Panc1 (cell line): Measurements from ENCODE around the gene FSTL4.

Experiments used
- POLR2AphosphoS5 ChIP-seq: IDR thresholded peaks from 2 replicates; pipeline ENCODE4 v1.6.1; 2012; ENCODE audit warnings: mild to moderate bottlenecking, low read depth, low read length, moderate library complexity
- SIN3A ChIP-seq: IDR thresholded peaks from 2 replicates; pipeline ENCODE4 v1.6.1; 2012; ENCODE audit warnings: low read depth, mild to moderate bottlenecking, low read length, moderate library complexity, borderline replicate concordance; ENCODE audit not compliant: insufficient read depth
- TCF7L2 ChIP-seq: IDR thresholded peaks from 2 replicates; pipeline ENCODE4 v1.6.1; 2011; ENCODE audit warnings: mild to moderate bottlenecking, low read depth, low read length, inconsistent platforms
- TF ChIP-seq, protein P1 (sequence below): fragments of 450-650 bp; IDR thresholded peaks from 2 replicates; pipeline ENCODE4 v1.5.1; 2017; ENCODE audit warnings: mild to moderate bottlenecking
- TF ChIP-seq, protein P2 (sequence below), 2 experiments: IDR thresholded peaks; 2 replicates each; pipeline ENCODE4 v1.6.1; 2011 to 2012; ENCODE audit warnings: low read depth in 2 of 2, control low read depth in 1 of 2, low read length in 1 of 2, mild to moderate bottlenecking in 1 of 2, moderate library complexity in 1 of 2; ENCODE audit not compliant: insufficient read depth in 1 of 2

DNA sequence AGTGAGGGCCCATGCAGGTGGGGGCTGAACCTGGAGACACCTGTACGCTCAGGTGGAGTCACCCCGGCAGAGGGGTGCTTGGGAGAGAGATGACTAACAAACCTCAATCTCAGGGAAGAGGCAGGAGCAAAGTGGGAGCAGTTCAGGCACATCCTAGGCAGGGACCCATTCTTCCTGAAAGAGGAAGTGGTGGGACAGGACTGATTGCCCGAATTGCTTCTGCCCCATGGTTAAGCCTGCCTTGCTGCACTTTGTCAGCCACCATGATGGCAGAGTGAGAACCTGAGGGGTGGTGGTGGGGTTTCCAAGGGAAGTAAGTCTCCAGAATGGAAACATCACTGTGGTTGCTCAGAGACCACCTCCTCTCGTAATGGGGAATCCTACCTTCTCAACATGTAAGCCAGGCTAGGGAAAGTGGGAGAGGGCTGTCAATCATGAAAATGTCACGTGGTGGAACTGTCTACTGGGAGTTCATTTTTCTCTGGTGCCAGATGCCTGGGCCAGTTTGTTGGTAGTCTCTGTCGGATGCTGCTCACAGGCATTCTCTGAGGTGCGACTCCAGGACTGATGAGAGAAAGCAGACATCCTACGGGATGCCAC lies 410.2 kb downstream of the FSTL4 start:
- TF ChIP-seq, protein P1, sequence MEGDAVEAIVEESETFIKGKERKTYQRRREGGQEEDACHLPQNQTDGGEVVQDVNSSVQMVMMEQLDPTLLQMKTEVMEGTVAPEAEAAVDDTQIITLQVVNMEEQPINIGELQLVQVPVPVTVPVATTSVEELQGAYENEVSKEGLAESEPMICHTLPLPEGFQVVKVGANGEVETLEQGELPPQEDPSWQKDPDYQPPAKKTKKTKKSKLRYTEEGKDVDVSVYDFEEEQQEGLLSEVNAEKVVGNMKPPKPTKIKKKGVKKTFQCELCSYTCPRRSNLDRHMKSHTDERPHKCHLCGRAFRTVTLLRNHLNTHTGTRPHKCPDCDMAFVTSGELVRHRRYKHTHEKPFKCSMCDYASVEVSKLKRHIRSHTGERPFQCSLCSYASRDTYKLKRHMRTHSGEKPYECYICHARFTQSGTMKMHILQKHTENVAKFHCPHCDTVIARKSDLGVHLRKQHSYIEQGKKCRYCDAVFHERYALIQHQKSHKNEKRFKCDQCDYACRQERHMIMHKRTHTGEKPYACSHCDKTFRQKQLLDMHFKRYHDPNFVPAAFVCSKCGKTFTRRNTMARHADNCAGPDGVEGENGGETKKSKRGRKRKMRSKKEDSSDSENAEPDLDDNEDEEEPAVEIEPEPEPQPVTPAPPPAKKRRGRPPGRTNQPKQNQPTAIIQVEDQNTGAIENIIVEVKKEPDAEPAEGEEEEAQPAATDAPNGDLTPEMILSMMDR: no peak
- TF ChIP-seq SIN3A (no peak), POLR2AphosphoS5 (no peak), TCF7L2 (no peak)
- TF ChIP-seq, protein P2, sequence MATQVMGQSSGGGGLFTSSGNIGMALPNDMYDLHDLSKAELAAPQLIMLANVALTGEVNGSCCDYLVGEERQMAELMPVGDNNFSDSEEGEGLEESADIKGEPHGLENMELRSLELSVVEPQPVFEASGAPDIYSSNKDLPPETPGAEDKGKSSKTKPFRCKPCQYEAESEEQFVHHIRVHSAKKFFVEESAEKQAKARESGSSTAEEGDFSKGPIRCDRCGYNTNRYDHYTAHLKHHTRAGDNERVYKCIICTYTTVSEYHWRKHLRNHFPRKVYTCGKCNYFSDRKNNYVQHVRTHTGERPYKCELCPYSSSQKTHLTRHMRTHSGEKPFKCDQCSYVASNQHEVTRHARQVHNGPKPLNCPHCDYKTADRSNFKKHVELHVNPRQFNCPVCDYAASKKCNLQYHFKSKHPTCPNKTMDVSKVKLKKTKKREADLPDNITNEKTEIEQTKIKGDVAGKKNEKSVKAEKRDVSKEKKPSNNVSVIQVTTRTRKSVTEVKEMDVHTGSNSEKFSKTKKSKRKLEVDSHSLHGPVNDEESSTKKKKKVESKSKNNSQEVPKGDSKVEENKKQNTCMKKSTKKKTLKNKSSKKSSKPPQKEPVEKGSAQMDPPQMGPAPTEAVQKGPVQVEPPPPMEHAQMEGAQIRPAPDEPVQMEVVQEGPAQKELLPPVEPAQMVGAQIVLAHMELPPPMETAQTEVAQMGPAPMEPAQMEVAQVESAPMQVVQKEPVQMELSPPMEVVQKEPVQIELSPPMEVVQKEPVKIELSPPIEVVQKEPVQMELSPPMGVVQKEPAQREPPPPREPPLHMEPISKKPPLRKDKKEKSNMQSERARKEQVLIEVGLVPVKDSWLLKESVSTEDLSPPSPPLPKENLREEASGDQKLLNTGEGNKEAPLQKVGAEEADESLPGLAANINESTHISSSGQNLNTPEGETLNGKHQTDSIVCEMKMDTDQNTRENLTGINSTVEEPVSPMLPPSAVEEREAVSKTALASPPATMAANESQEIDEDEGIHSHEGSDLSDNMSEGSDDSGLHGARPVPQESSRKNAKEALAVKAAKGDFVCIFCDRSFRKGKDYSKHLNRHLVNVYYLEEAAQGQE (IDR thresholded peaks at IDR 0.05; ENCODE audit: insufficient read depth in 1 of 2, low read depth in 2 of 2, low read length in 1 of 2): no peak
